ENCODE results near the gene HS6ST1.

HS6ST1 gene

DNA sequence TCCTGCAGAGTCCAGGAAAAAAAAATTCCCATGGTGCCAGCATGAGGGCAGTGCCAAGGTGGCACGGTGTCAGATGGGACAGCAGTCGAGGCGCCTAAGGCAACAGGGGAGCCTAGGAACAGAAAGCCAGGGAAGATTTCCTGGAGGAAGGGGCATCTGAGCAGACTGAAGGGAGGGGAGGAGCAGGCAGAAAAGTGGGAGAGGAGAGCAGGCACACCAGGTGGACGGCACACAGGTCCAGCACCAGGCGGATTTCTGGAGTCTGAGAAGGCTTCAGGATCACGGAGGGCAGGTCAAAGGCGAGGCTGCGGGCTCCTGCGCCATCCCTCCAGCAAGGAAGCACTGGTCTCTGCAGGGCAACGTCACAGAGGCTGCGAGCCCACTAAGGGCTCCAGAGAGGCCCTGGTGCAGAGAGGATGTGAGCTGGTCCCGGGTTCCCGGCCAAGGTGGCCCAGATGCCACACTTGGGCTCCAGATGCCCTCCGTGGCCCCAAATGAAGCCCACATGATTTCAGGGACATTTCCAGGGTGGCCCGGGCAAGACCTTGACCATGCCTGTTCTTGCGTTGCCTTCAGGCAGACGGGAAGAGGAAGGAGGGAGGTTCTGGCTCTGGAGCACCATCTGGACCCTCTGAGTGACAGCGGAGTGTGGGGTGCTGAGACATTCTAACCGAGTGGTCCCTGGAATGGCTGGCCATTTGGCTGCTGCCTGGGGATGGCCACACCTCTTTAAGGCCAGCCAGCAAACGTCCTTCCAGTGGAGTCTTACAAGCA lies 4.1 kb downstream of the HS6ST1 start:
- Histone ChIP-seq H3K4me3 (ENCODE audit: low read depth, low read length) (no peak overlapping the region), H3K9me3 (ENCODE audit: control insufficient read depth, low read length) (no peaks in the 10 kb centered on the region), H3K4me2 (ENCODE audit: low read length) (no peak overlapping the region), H3K27me3 (ENCODE audit: control insufficient read depth, insufficient read depth, low read length) (no peaks in the 10 kb centered on the region), H3K79me2 (peaks cover 75% of the 10 kb centered on the region), H3K4me1 (peaks cover 24% of the 10 kb centered on the region), H2AFZ (no peak overlapping the region), H3K27ac (no peak overlapping the region), H3K9ac (no peak overlapping the region), H3K36me3 (ENCODE audit: control insufficient read depth, insufficient read depth, low read length) (no peaks in the 10 kb centered on the region)
- TF ChIP-seq, protein P1, sequence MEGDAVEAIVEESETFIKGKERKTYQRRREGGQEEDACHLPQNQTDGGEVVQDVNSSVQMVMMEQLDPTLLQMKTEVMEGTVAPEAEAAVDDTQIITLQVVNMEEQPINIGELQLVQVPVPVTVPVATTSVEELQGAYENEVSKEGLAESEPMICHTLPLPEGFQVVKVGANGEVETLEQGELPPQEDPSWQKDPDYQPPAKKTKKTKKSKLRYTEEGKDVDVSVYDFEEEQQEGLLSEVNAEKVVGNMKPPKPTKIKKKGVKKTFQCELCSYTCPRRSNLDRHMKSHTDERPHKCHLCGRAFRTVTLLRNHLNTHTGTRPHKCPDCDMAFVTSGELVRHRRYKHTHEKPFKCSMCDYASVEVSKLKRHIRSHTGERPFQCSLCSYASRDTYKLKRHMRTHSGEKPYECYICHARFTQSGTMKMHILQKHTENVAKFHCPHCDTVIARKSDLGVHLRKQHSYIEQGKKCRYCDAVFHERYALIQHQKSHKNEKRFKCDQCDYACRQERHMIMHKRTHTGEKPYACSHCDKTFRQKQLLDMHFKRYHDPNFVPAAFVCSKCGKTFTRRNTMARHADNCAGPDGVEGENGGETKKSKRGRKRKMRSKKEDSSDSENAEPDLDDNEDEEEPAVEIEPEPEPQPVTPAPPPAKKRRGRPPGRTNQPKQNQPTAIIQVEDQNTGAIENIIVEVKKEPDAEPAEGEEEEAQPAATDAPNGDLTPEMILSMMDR (IDR thresholded peaks at IDR 0.05): no peak

DNA sequence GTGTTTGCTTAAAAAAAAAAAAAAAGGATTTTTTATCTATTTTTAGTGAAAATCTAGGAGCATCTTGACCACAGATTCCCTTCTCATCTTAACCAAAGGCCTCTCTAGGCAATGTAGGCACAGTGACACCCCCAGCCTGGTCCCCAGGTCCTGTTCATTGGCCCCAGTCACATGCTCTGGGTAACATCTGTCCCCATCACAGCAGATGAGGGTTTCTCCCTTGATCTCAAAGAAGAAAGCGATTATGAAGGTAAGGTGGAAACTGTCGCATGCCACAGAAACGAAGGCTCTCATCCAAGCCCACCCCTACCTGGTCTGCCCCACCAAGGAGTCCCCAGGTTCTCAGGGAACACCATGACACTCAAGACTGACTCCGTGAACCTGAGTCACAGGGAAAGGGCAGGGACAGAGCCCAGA lies 4.7 kb downstream of the HS6ST1 start:
- H3K79me2 ChIP-seq: peaks cover 81% of the 10 kb centered on the region
- H3K27me3 ChIP-seq (ENCODE audit: control insufficient read depth, insufficient read depth, low read length): no peaks in the 10 kb centered on the region
- H3K36me3 ChIP-seq (ENCODE audit: control insufficient read depth, insufficient read depth, low read length): no peaks in the 10 kb centered on the region
- H3K4me2 ChIP-seq (ENCODE audit: low read length): no peak overlapping the region
- H2AFZ ChIP-seq: no peak overlapping the region
- H3K9ac ChIP-seq: no peak overlapping the region
- peaks cover 26% of the 10 kb centered on the region for H3K4me1 ChIP-seq
- no peak overlapping the region for H3K4me3 ChIP-seq (ENCODE audit: low read depth, low read length)
- H3K9me3 ChIP-seq (ENCODE audit: control insufficient read depth, low read length): no peaks in the 10 kb centered on the region
- TF ChIP-seq, protein P1 (IDR thresholded peaks at IDR 0.05): no peak
- no peak overlapping the region for H3K27ac ChIP-seq

DNA sequence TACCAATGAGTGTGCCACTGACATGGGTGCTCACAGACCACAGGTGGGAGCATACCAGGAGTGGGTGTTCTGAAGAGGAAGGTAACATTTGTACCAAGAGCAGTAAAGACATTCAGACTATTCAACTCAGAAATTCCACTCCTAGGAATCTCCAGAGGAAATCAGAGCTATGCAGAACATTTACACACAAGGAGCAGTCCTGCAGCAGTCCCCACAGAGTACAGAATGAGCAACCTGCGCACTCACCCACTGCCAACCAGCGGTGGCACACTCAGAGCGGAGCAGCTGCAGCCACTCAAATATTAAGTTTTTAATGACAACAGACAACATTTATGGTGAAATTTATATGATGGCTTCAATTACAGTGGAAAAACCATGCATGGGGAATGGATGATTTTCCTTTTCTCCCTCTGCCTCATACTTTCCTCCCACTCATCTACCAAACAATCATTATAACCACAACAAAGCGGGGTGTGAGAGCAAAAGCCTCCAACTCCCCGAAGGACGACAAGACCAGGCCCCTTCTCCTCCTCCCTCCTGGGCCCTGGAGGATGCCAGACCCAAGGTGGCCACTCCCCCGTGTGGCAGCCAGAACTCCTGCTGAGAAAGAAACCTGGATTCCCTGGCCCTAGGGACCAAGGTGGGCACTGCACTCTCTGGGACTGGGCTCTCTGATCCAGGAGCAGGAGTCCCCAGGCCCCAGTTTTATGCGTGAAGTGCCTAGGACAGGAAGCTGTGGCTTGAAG lies 5.4 kb downstream of the HS6ST1 start:
- H2AFZ ChIP-seq: no peak overlapping the region
- H3K4me1 ChIP-seq: peaks cover 26% of the 10 kb centered on the region
- H3K9me3 ChIP-seq (ENCODE audit: control insufficient read depth, low read length): no peaks in the 10 kb centered on the region
- peaks cover 88% of the 10 kb centered on the region for H3K79me2 ChIP-seq
- no peaks in the 10 kb centered on the region for H3K27me3 ChIP-seq (ENCODE audit: control insufficient read depth, insufficient read depth, low read length)
- no peaks in the 10 kb centered on the region for H3K36me3 ChIP-seq (ENCODE audit: control insufficient read depth, insufficient read depth, low read length)
- H3K27ac ChIP-seq: no peak overlapping the region
- no peak overlapping the region for H3K4me2 ChIP-seq (ENCODE audit: low read length)
- TF ChIP-seq, protein P1 (IDR thresholded peaks at IDR 0.05): peak; percentile 43
- no peak overlapping the region for H3K4me3 ChIP-seq (ENCODE audit: low read depth, low read length)
- no peak overlapping the region for H3K9ac ChIP-seq

DNA sequence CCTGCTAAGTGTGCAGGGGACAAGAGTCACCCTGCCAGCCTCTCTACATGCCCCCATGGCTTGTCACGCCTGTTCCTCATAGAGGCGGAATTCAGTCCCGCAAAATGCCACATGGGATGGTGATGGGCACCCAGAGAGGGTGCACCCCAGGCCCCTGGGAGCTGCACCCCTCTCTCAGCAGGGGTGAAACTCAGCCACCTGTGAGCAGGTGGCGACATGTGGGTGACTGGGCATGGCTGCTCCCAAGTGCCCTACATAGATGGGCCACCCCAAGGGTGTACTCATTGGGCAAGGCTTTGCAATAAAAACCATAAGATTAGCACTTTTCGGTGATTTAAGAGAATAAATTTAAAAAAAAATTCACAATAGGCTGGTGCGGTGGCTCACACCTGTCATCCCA lies 6.3 kb downstream of the HS6ST1 start:
- Histone ChIP-seq H3K4me1 (peaks cover 29% of the 10 kb centered on the region), H3K27me3 (ENCODE audit: control insufficient read depth, insufficient read depth, low read length) (no peaks in the 10 kb centered on the region), H3K9me3 (ENCODE audit: control insufficient read depth, low read length) (no peaks in the 10 kb centered on the region), H3K27ac (no peak overlapping the region), H3K36me3 (ENCODE audit: control insufficient read depth, insufficient read depth, low read length) (no peaks in the 10 kb centered on the region), H3K9ac (no peak overlapping the region), H2AFZ (no peak overlapping the region), H3K4me3 (ENCODE audit: low read depth, low read length) (no peak overlapping the region), H3K4me2 (ENCODE audit: low read length) (no peak overlapping the region), H3K79me2 (peaks cover 93% of the 10 kb centered on the region)
- TF ChIP-seq, protein P1 (IDR thresholded peaks at IDR 0.05): no peak
